ENCODE results near the gene GAN.
A peak's percentile ranks its signal among the peaks of the same experiment; 100 is the strongest.

Gene GAN

GRCh38 chr16:81367821-81368220 lies 53.1 kb downstream of the GAN start:
- no peaks in the 10 kb centered on the region for H3K4me1 ChIP-seq (ENCODE audit: control insufficient read depth, insufficient read depth, low read length)

GRCh38 chr16:81369888-81370504 lies 55.2 kb downstream of the GAN start:
- H3K27me3 ChIP-seq (ENCODE audit: control insufficient read depth, insufficient read depth, low read length) = no peaks in the 10 kb centered on the region
- no peak overlapping the region for H3K4me3 ChIP-seq (ENCODE audit: low read length)
- no peak overlapping the region for H3K9ac ChIP-seq (ENCODE audit: low read length)
- H3K36me3 ChIP-seq (ENCODE audit: control insufficient read depth, insufficient read depth, low read length) = peaks cover 3% of the 10 kb centered on the region
- H3K27ac ChIP-seq (ENCODE audit: low read depth, low read length) = no peak overlapping the region
- H3K4me1 ChIP-seq (ENCODE audit: control insufficient read depth, insufficient read depth, low read length) = no peaks in the 10 kb centered on the region

More at GRCh38 chr16:81367821-81368220, 53.1 kb downstream of the GAN start:
- peaks cover 10% of the 10 kb centered on the region for H3K36me3 ChIP-seq (ENCODE audit: control insufficient read depth, insufficient read depth, low read length)
- H3K4me3 ChIP-seq (ENCODE audit: low read length) = no peak overlapping the region
- H3K27ac ChIP-seq (ENCODE audit: low read depth, low read length) = no peak overlapping the region
- H3K9ac ChIP-seq (ENCODE audit: low read length) = no peak overlapping the region
- H3K27me3 ChIP-seq (ENCODE audit: control insufficient read depth, insufficient read depth, low read length) = no peaks in the 10 kb centered on the region

- H3K9ac ChIP-seq (ENCODE audit: low read length) = no peak overlapping the region
- no peak overlapping the region for H3K27ac ChIP-seq (ENCODE audit: low read depth, low read length)
- no peaks in the 10 kb centered on the region for H3K36me3 ChIP-seq (ENCODE audit: control insufficient read depth, insufficient read depth, low read length)
- no peaks in the 10 kb centered on the region for H3K27me3 ChIP-seq (ENCODE audit: control insufficient read depth, insufficient read depth, low read length)
- no peaks in the 10 kb centered on the region for H3K4me1 ChIP-seq (ENCODE audit: control insufficient read depth, insufficient read depth, low read length)
- H3K4me3 ChIP-seq (ENCODE audit: low read length) = no peak overlapping the region
Measured at GRCh38 chr16:81371106-81371505, 56.3 kb downstream of the GAN start.

GRCh38 chr16:81374550-81374949 lies 59.8 kb downstream of the GAN start:
- Histone ChIP-seq H3K4me3 (ENCODE audit: low read length) (no peak overlapping the region), H3K9ac (ENCODE audit: low read length) (no peak overlapping the region), H3K27me3 (ENCODE audit: control insufficient read depth, insufficient read depth, low read length) (no peaks in the 10 kb centered on the region), H3K4me1 (ENCODE audit: control insufficient read depth, insufficient read depth, low read length) (no peaks in the 10 kb centered on the region), H3K36me3 (ENCODE audit: control insufficient read depth, insufficient read depth, low read length) (peaks cover 9% of the 10 kb centered on the region), H3K27ac (ENCODE audit: low read depth, low read length) (no peak overlapping the region)

- Histone ChIP-seq H3K27me3 (ENCODE audit: control insufficient read depth, insufficient read depth, low read length) (no peaks in the 10 kb centered on the region), H3K27ac (ENCODE audit: low read depth, low read length) (no peak overlapping the region), H3K9ac (ENCODE audit: low read length) (no peak overlapping the region), H3K4me1 (ENCODE audit: control insufficient read depth, insufficient read depth, low read length) (no peaks in the 10 kb centered on the region), H3K4me3 (ENCODE audit: low read length) (no peak overlapping the region), H3K36me3 (ENCODE audit: control insufficient read depth, insufficient read depth, low read length) (peaks cover 9% of the 10 kb centered on the region)
Measured at GRCh38 chr16:81376880-81377279, 62.1 kb downstream of the GAN start.

- Histone ChIP-seq H3K4me1 (ENCODE audit: control insufficient read depth, insufficient read depth, low read length) (no peaks in the 10 kb centered on the region), H3K4me3 (ENCODE audit: low read length) (no peak overlapping the region), H3K36me3 (ENCODE audit: control insufficient read depth, insufficient read depth, low read length) (peaks cover 9% of the 10 kb centered on the region), H3K27me3 (ENCODE audit: control insufficient read depth, insufficient read depth, low read length) (no peaks in the 10 kb centered on the region), H3K9ac (ENCODE audit: low read length) (no peak overlapping the region), H3K27ac (ENCODE audit: low read depth, low read length) (no peak overlapping the region)
Measured at GRCh38 chr16:81378049-81378448, 63.3 kb downstream of the GAN start.

GRCh38 chr16:81380932-81381331 lies 66.2 kb downstream of the GAN start:
- Histone ChIP-seq H3K36me3 (ENCODE audit: control insufficient read depth, insufficient read depth, low read length) (peaks cover 9% of the 10 kb centered on the region), H3K4me1 (ENCODE audit: control insufficient read depth, insufficient read depth, low read length) (peaks cover 16% of the 10 kb centered on the region), H3K27ac (ENCODE audit: low read depth, low read length) (no peak overlapping the region), H3K9ac (ENCODE audit: low read length) (no peak overlapping the region), H3K27me3 (ENCODE audit: control insufficient read depth, insufficient read depth, low read length) (no peaks in the 10 kb centered on the region), H3K4me3 (ENCODE audit: low read length) (no peak overlapping the region)

GRCh38 chr16:81384006-81384405 lies 69.2 kb downstream of the GAN start:
- no peak overlapping the region for H3K9ac ChIP-seq (ENCODE audit: low read length)
- peaks cover 2% of the 10 kb centered on the region for H3K36me3 ChIP-seq (ENCODE audit: control insufficient read depth, insufficient read depth, low read length)
- peak overlapping the region; percentile 48 for H3K27ac ChIP-seq (ENCODE audit: low read depth, low read length)
- peaks cover 16% of the 10 kb centered on the region for H3K4me1 ChIP-seq (ENCODE audit: control insufficient read depth, insufficient read depth, low read length)
- H3K27me3 ChIP-seq (ENCODE audit: control insufficient read depth, insufficient read depth, low read length) = no peaks in the 10 kb centered on the region
- H3K4me3 ChIP-seq (ENCODE audit: low read length) = no peak overlapping the region

GRCh38 chr16:81385031-81385756 lies 70.4 kb downstream of the GAN start:
- no peak overlapping the region for H3K4me3 ChIP-seq (ENCODE audit: low read length)
- peaks cover 16% of the 10 kb centered on the region for H3K4me1 ChIP-seq (ENCODE audit: control insufficient read depth, insufficient read depth, low read length)
- H3K9ac ChIP-seq (ENCODE audit: low read length) = no peak overlapping the region
- peak overlapping the region; percentile 48 for H3K27ac ChIP-seq (ENCODE audit: low read depth, low read length)
- H3K36me3 ChIP-seq (ENCODE audit: control insufficient read depth, insufficient read depth, low read length) = peaks cover 2% of the 10 kb centered on the region
- no peaks in the 10 kb centered on the region for H3K27me3 ChIP-seq (ENCODE audit: control insufficient read depth, insufficient read depth, low read length)

- Histone ChIP-seq H3K4me3 (ENCODE audit: low read length) (no peak overlapping the region), H3K36me3 (ENCODE audit: control insufficient read depth, insufficient read depth, low read length) (peaks cover 5% of the 10 kb centered on the region), H3K9ac (ENCODE audit: low read length) (no peak overlapping the region), H3K27me3 (ENCODE audit: control insufficient read depth, insufficient read depth, low read length) (no peaks in the 10 kb centered on the region), H3K27ac (ENCODE audit: low read depth, low read length) (no peak overlapping the region), H3K4me1 (ENCODE audit: control insufficient read depth, insufficient read depth, low read length) (peaks cover 16% of the 10 kb centered on the region)
Measured at GRCh38 chr16:81388357-81388756, 73.6 kb downstream of the GAN start.

- peaks cover 5% of the 10 kb centered on the region for H3K36me3 ChIP-seq (ENCODE audit: control insufficient read depth, insufficient read depth, low read length)
- no peak overlapping the region for H3K9ac ChIP-seq (ENCODE audit: low read length)
- H3K4me1 ChIP-seq (ENCODE audit: control insufficient read depth, insufficient read depth, low read length) = no peaks in the 10 kb centered on the region
- no peak overlapping the region for H3K27ac ChIP-seq (ENCODE audit: low read depth, low read length)
- no peak overlapping the region for H3K4me3 ChIP-seq (ENCODE audit: low read length)
- no peaks in the 10 kb centered on the region for H3K27me3 ChIP-seq (ENCODE audit: control insufficient read depth, insufficient read depth, low read length)
Measured at GRCh38 chr16:81390840-81391239, 76.1 kb downstream of the GAN start.

- Histone ChIP-seq H3K4me1 (ENCODE audit: control insufficient read depth, insufficient read depth, low read length) (no peaks in the 10 kb centered on the region), H3K4me3 (ENCODE audit: low read length) (no peak overlapping the region), H3K36me3 (ENCODE audit: control insufficient read depth, insufficient read depth, low read length) (peaks cover 5% of the 10 kb centered on the region), H3K27ac (ENCODE audit: low read depth, low read length) (no peak overlapping the region), H3K27me3 (ENCODE audit: control insufficient read depth, insufficient read depth, low read length) (no peaks in the 10 kb centered on the region), H3K9ac (ENCODE audit: low read length) (no peak overlapping the region)
Measured at GRCh38 chr16:81392011-81392410, 77.2 kb downstream of the GAN start.

GRCh38 chr16:81394416-81394815 lies 79.7 kb downstream of the GAN start:
- no peak overlapping the region for H3K4me3 ChIP-seq (ENCODE audit: low read length)
- no peaks in the 10 kb centered on the region for H3K4me1 ChIP-seq (ENCODE audit: control insufficient read depth, insufficient read depth, low read length)
- no peak overlapping the region for H3K27ac ChIP-seq (ENCODE audit: low read depth, low read length)
- H3K36me3 ChIP-seq (ENCODE audit: control insufficient read depth, insufficient read depth, low read length) = peaks cover 3% of the 10 kb centered on the region
- H3K9ac ChIP-seq (ENCODE audit: low read length) = no peak overlapping the region
- H3K27me3 ChIP-seq (ENCODE audit: control insufficient read depth, insufficient read depth, low read length) = no peaks in the 10 kb centered on the region
